Brain pericyte (primary cell): ENCODE measurements around the gene CLIC4.
"Not testable (repeated sequence)": the region's sequence is repeated elsewhere in the genome, so short reads cannot be mapped to it uniquely, and the experiment has no call there.

Experiments
- DNase-seq: peaks from one replicate; pipeline ENCODE4 v3.0.0-alpha.2; 2012; ENCODE audit warnings: low read depth, low spot score

Gene CLIC4

GRCh38 chr1:24875257-24875656 is 130.0 kb downstream of the CLIC4 start:
- DNase-seq: no peak

GRCh38 chr1:24875991-24876506 is 130.8 kb downstream of the CLIC4 start:
- no peak for DNase-seq

- no peak for DNase-seq
Measured at GRCh38 chr1:24878045-24878444, 132.8 kb downstream of the CLIC4 start.

- DNase-seq: no peak
Measured at GRCh38 chr1:24878775-24879742, 133.8 kb downstream of the CLIC4 start.

- DNase-seq: no peak
Measured at GRCh38 chr1:24881034-24881433, 135.8 kb downstream of the CLIC4 start.

- no peak for DNase-seq
Measured at GRCh38 chr1:24884751-24885150, 139.5 kb downstream of the CLIC4 start.

GRCh38 chr1:24886241-24886640 is 141.0 kb downstream of the CLIC4 start:
- DNase-seq: no peak

- no peak for DNase-seq
Measured at GRCh38 chr1:24888061-24888970, 143.1 kb downstream of the CLIC4 start.

GRCh38 chr1:24888971-24889676 is 143.9 kb downstream of the CLIC4 start:
- no peak for DNase-seq

GRCh38 chr1:24890887-24891286 is 145.6 kb downstream of the CLIC4 start:
- no peak for DNase-seq

- not testable (repeated sequence) for DNase-seq
Measured at GRCh38 chr1:24891367-24891766, 146.1 kb downstream of the CLIC4 start.

GRCh38 chr1:24892188-24893153 is 147.2 kb downstream of the CLIC4 start:
- DNase-seq: no peak

GRCh38 chr1:24893431-24893830 is 148.2 kb downstream of the CLIC4 start:
- no peak for DNase-seq
